HEK293 (cell line): ENCODE results near the gene CD53.

Experiments used
- CTCF ChIA-PET: fragments of 350-600 bp; formaldehyde crosslinking; extraction: SDS; loops from one replicate; lab custom pipeline; 2021; ENCODE audit warnings: antibody characterized with exemption; lab: Yijun Ruan, JAX
- POLR2A ChIA-PET: fragments of 300-600 bp; formaldehyde crosslinking; extraction: SDS; loops from one replicate; lab custom pipeline; 2020; ENCODE audit warnings: antibody characterized with exemption, inconsistent platforms; lab: Yijun Ruan, JAX
- H3K27ac ChIP-seq: fragments of 200-500 bp; sonication (Bioruptor generic); 2 replicates; pipeline ENCODE4 v1.5.1; 2014; ENCODE audit warnings: low read depth, low read length, control low read depth, inconsistent platforms; ENCODE audit errors: extremely low read depth
- H3K36me3 ChIP-seq, 2 experiments: fragments of 200-500 bp in 1 of 2; sonication (Bioruptor generic) in 1 of 2; 1 replicate in 1 of 2; 2 replicates in 1 of 2; pipeline ENCODE4 v1.5.1; 2014 to 2017; ENCODE audit warnings: inconsistent platforms in 2 of 2, low read length in 2 of 2; ENCODE audit not compliant: control insufficient read depth in 2 of 2, insufficient read depth in 1 of 2
- H3K4me1 ChIP-seq: fragments of 200-500 bp; sonication (Bioruptor generic); 2 replicates; pipeline ENCODE4 v1.5.1; 2014; ENCODE audit warnings: mild to moderate bottlenecking, low read length, inconsistent platforms; ENCODE audit not compliant: control insufficient read depth, insufficient read depth
- H3K4me3 ChIP-seq: 2 replicates; pipeline ENCODE4 v1.5.1; 2011; ENCODE audit warnings: low read depth, mild to moderate bottlenecking, control low read depth, low read length, moderate library complexity
- H3K9me3 ChIP-seq: fragments of 200-500 bp; sonication (Bioruptor generic); 2 replicates; pipeline ENCODE4 v1.5.1; 2014; ENCODE audit warnings: low read depth, low read length, inconsistent platforms; ENCODE audit not compliant: control insufficient read depth, insufficient read depth
- GLI2 ChIP-seq: fragments of 450-650 bp; formaldehyde crosslinking; IDR thresholded peaks from 2 replicates; pipeline ENCODE4; 2017; ENCODE audit warnings: missing biosample characterization, missing genetic modification characterization, low read depth, borderline replicate concordance
- HIC1 ChIP-seq: fragments of 450-650 bp; formaldehyde crosslinking; IDR thresholded peaks from 2 replicates; pipeline ENCODE4 v1.5.1; 2016; ENCODE audit warnings: missing biosample characterization, missing genetic modification characterization
- MEIS1 ChIP-seq: sonication (generic); formaldehyde crosslinking; IDR thresholded peaks from 2 replicates; pipeline ENCODE4 v1.8.1; 2022; ENCODE audit warnings: missing genetic modification reagents, mild to moderate bottlenecking, borderline replicate concordance
- OSR2 ChIP-seq: fragments of 450-650 bp; formaldehyde crosslinking; IDR thresholded peaks from 2 replicates; pipeline ENCODE4 v1.5.1; 2016; ENCODE audit warnings: missing biosample characterization, missing genetic modification characterization
- OVOL3 ChIP-seq: fragments of 450-650 bp; formaldehyde crosslinking; IDR thresholded peaks from 2 replicates; pipeline ENCODE4 v1.5.1; 2016; ENCODE audit warnings: missing biosample characterization, missing genetic modification characterization
- SCRT2 ChIP-seq: fragments of 450-650 bp; formaldehyde crosslinking; IDR thresholded peaks from 2 replicates; pipeline ENCODE4 v1.5.1; 2016; ENCODE audit warnings: missing biosample characterization, missing genetic modification characterization
- ZBTB17 ChIP-seq: fragments of 450-650 bp; formaldehyde crosslinking; IDR thresholded peaks from 2 replicates; pipeline ENCODE4 v1.5.1; 2016; ENCODE audit warnings: missing biosample characterization, missing genetic modification characterization
- ZFP3 ChIP-seq: fragments of 450-650 bp; formaldehyde crosslinking; IDR thresholded peaks from 2 replicates; pipeline ENCODE4 v1.5.1; 2016; ENCODE audit warnings: low read depth, missing biosample characterization, missing genetic modification characterization
- ZNF112 ChIP-seq: fragments of 450-650 bp; formaldehyde crosslinking; IDR thresholded peaks from 2 replicates; pipeline ENCODE4 v1.5.0; 2017; ENCODE audit warnings: missing biosample characterization, missing genetic modification characterization
- ZNF148 ChIP-seq: fragments of 450-650 bp; formaldehyde crosslinking; IDR thresholded peaks from 2 replicates; pipeline ENCODE4 v1.5.0; 2017; ENCODE audit warnings: missing biosample characterization, missing genetic modification characterization, borderline replicate concordance
- ZNF184 ChIP-seq: fragments of 450-650 bp; IDR thresholded peaks from 2 replicates; pipeline ENCODE4 v1.5.1; 2018; ENCODE audit warnings: missing biosample characterization, mild to moderate bottlenecking, missing genetic modification characterization
- ZNF221 ChIP-seq: fragments of 450-650 bp; formaldehyde crosslinking; IDR thresholded peaks from 2 replicates; pipeline ENCODE4 v1.5.1; 2017; ENCODE audit warnings: missing biosample characterization, missing genetic modification characterization, borderline replicate concordance
- ZNF24 ChIP-seq: fragments of 450-650 bp; formaldehyde crosslinking; IDR thresholded peaks from 2 replicates; pipeline ENCODE4 v1.5.1; 2016; ENCODE audit warnings: missing biosample characterization, missing genetic modification characterization
- ZNF335 ChIP-seq: fragments of 450-650 bp; formaldehyde crosslinking; conservative IDR thresholded peaks from 2 replicates; pipeline ENCODE4 v1.5.1; 2016; ENCODE audit warnings: missing biosample characterization, missing genetic modification characterization
- ZNF391 ChIP-seq: fragments of 450-650 bp; formaldehyde crosslinking; IDR thresholded peaks from 2 replicates; pipeline ENCODE4 v1.5.1; 2016; ENCODE audit warnings: low read depth, missing biosample characterization, missing genetic modification characterization, borderline replicate concordance
- ZNF48 ChIP-seq: fragments of 450-650 bp; formaldehyde crosslinking; IDR thresholded peaks from 2 replicates; pipeline ENCODE4 v1.5.1; 2016; ENCODE audit warnings: missing biosample characterization, missing genetic modification characterization
- ZNF488 ChIP-seq: fragments of 450-650 bp; formaldehyde crosslinking; IDR thresholded peaks from 2 replicates; pipeline ENCODE4 v1.5.1; 2016; ENCODE audit warnings: missing biosample characterization, missing genetic modification characterization
- ZNF600 ChIP-seq: fragments of 450-650 bp; formaldehyde crosslinking; IDR thresholded peaks from 2 replicates; pipeline ENCODE4 v1.5.1; 2016; ENCODE audit warnings: missing biosample characterization, missing genetic modification characterization
- ZXDB ChIP-seq: fragments of 450-650 bp; formaldehyde crosslinking; IDR thresholded peaks from 2 replicates; pipeline ENCODE4 v1.5.1; 2016; ENCODE audit warnings: missing biosample characterization, missing genetic modification characterization
- TF ChIP-seq, protein P1 (sequence below): fragments of 450-650 bp; formaldehyde crosslinking; IDR thresholded peaks from 2 replicates; pipeline ENCODE4 v1.5.1; 2016; ENCODE audit warnings: missing biosample characterization, missing genetic modification characterization, low read depth
- TF ChIP-seq, protein P2 (sequence below): fragments of 450-650 bp; formaldehyde crosslinking; IDR thresholded peaks from 2 replicates; pipeline ENCODE4 v1.5.1; 2016; ENCODE audit warnings: missing biosample characterization, missing genetic modification characterization

CD53 gene

GRCh38 chr1:110916669-110917306 is 43.8 kb downstream of the CD53 start:
- Histone ChIP-seq H3K4me1 (no peaks in the 10 kb centered on the region), H3K36me3 (no peaks in the 10 kb centered on the region), H3K9me3 (no peaks in the 10 kb centered on the region), H3K4me3 (no peak overlapping the region), H3K27ac (no peak overlapping the region)
- TF ChIP-seq ZNF24 (no peak), ZBTB17 (tag by site-specific recombination) (peak; percentile 60), SCRT2 (tag by site-specific recombination) (peak; percentile 79)
- POLR2A ChIA-PET: no interaction called here
- CTCF ChIA-PET: interaction anchor here (0.6 kb wide), 1 partner anchor 114 kb away, joined by 3 read pairs; no protein-coding TSS in a partner anchor

- no peak for TF ChIP-seq OVOL3 (tag by site-specific recombination)
- TF ChIP-seq ZNF221 (tag by site-specific recombination): no peak
- TF ChIP-seq ZFP3: no peak
- TF ChIP-seq ZNF148 (tag by site-specific recombination): no peak
- no peak for TF ChIP-seq ZNF391 (tag by site-specific recombination)
- TF ChIP-seq, protein P1, sequence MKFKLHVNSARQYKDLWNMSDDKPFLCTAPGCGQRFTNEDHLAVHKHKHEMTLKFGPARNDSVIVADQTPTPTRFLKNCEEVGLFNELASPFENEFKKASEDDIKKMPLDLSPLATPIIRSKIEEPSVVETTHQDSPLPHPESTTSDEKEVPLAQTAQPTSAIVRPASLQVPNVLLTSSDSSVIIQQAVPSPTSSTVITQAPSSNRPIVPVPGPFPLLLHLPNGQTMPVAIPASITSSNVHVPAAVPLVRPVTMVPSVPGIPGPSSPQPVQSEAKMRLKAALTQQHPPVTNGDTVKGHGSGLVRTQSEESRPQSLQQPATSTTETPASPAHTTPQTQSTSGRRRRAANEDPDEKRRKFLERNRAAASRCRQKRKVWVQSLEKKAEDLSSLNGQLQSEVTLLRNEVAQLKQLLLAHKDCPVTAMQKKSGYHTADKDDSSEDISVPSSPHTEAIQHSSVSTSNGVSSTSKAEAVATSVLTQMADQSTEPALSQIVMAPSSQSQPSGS (tag by site-specific recombination): no peak
- TF ChIP-seq MEIS1 (CRISPR knock-in tag): no peak
- no peak for TF ChIP-seq ZNF112 (tag by site-specific recombination)
- TF ChIP-seq, protein P2, sequence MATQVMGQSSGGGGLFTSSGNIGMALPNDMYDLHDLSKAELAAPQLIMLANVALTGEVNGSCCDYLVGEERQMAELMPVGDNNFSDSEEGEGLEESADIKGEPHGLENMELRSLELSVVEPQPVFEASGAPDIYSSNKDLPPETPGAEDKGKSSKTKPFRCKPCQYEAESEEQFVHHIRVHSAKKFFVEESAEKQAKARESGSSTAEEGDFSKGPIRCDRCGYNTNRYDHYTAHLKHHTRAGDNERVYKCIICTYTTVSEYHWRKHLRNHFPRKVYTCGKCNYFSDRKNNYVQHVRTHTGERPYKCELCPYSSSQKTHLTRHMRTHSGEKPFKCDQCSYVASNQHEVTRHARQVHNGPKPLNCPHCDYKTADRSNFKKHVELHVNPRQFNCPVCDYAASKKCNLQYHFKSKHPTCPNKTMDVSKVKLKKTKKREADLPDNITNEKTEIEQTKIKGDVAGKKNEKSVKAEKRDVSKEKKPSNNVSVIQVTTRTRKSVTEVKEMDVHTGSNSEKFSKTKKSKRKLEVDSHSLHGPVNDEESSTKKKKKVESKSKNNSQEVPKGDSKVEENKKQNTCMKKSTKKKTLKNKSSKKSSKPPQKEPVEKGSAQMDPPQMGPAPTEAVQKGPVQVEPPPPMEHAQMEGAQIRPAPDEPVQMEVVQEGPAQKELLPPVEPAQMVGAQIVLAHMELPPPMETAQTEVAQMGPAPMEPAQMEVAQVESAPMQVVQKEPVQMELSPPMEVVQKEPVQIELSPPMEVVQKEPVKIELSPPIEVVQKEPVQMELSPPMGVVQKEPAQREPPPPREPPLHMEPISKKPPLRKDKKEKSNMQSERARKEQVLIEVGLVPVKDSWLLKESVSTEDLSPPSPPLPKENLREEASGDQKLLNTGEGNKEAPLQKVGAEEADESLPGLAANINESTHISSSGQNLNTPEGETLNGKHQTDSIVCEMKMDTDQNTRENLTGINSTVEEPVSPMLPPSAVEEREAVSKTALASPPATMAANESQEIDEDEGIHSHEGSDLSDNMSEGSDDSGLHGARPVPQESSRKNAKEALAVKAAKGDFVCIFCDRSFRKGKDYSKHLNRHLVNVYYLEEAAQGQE (tag by site-specific recombination): no peak
- TF ChIP-seq ZXDB: no peak
- no peak for TF ChIP-seq ZNF335 (tag by site-specific recombination)
- TF ChIP-seq ZNF48 (tag by site-specific recombination): no peak
- no peak for TF ChIP-seq HIC1 (tag by site-specific recombination)
- no peak for TF ChIP-seq ZNF600 (tag by site-specific recombination)
- TF ChIP-seq OSR2 (tag by site-specific recombination): no peak
- TF ChIP-seq ZNF184 (tag by site-specific recombination): no peak
- no peak for TF ChIP-seq ZNF488 (tag by site-specific recombination)
- TF ChIP-seq GLI2: no peak
- TF ChIP-seq, all 188 proteins: peak for 0
- POLR2A ChIA-PET: no interaction called here
These were observed 45.1 kb downstream of the CD53 start for GRCh38 chr1:110918016-110918415.

More at GRCh38 chr1:110918016-110918415, 45.1 kb downstream of the CD53 start:
- Histone ChIP-seq H3K4me1 (no peaks in the 10 kb centered on the region), H3K27ac (no peak overlapping the region), H3K4me3 (no peak overlapping the region), H3K9me3 (no peaks in the 10 kb centered on the region), H3K36me3 (no peaks in the 10 kb centered on the region)
- CTCF ChIA-PET: no interaction called here
